GM19023 (cell line): ENCODE data around the gene RAP1A.
"Not testable (repeated sequence)": the region's sequence is repeated elsewhere in the genome, so short reads cannot be mapped to it uniquely, and the experiment has no call there.

ENCODE experiments used
- ATAC-seq: cut with Tn5 transposase; IDR thresholded peaks from one replicate; pipeline ENCODE4 v1.9.1; 2021; ENCODE audit warnings: mild to moderate bottlenecking, moderate library complexity; ENCODE audit not compliant: unreplicated experiment

The RAP1A gene

DNA sequence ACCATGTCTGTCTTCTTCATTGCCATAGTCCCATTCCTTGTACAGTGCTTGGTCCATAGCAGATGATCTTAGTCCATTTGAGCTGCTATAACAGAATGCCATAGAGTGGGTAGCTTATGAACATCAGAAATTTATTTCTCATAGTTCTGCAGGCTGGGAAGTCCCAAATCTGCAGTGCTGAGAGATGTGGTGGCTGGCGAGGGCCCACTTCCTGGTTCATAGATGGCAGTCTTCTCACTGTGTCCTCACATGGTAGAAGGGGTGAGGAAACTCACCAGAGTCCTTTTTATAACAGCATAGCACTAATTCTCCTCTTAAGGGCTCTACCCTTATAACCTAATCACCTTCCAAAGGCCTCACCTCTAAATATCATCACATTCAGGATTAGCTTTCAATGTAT is 23.1 kb upstream of the RAP1A start:
- no peak for ATAC-seq

- no peak for ATAC-seq
Measured at GRCh38 chr1:111597426-111597825, 22.2 kb upstream of the RAP1A start.

DNA sequence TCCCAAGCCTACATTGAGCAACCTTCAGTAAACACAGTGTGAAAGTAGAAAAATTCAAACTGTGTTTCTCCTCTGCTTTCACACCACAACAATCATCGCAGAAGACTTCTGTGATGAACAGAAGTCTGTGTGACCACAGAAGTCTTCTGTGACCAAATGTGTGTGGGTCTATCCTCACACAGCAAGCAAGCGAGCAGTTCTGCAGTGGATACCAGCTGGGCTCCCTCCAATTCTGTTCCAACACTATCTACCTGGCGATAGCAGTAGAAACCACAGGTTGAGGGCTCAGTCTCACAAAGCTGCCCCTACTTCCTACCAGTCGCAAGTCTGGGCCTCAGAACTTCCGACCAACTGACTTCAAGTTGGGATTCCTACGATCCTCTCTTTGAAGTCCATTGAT is 21.0 kb upstream of the RAP1A start:
- no peak for ATAC-seq

DNA sequence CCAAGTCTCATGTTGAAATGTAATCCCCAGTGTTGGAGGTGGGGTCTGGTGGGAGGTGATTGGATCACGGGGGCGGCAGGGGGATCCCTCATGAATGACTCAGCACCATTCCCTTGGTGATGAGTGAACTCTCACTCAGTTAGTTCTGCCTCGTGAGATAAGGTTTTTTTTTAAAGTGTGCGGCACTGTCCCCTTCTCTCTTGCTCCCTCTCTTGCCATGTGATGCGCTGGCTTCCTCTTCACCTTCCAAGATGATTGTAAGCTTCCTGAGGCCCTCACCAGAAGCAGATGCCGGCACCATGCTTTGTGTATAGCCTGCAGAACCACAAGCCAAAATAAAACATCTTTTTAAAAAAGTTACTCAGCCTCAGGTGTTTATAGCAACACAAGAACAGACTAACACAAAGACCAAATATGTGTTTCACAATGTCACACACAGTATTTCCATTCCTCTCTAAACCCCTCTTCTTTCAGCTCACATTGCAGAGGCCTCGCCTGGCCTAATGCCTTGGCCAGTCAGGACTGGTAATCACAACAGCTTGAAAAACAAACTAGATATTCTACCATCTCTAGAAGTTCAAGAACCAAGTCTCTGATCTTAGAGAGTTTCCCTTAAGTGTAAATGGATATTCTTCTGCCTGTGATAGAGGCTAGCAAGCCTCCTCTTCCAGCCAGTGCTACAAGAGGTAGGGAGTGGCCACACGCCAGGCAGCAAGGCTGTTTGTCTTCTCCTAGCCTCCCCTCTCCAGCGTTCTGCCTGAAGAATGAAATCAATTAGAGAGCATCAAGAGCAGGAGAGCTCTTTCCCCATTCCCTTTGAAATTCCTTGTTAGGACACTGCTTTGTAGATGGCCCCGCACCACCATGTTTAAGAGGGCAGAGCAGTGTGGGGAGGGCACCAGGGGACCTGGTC is 19.6 kb upstream of the RAP1A start:
- ATAC-seq, result no peak

DNA sequence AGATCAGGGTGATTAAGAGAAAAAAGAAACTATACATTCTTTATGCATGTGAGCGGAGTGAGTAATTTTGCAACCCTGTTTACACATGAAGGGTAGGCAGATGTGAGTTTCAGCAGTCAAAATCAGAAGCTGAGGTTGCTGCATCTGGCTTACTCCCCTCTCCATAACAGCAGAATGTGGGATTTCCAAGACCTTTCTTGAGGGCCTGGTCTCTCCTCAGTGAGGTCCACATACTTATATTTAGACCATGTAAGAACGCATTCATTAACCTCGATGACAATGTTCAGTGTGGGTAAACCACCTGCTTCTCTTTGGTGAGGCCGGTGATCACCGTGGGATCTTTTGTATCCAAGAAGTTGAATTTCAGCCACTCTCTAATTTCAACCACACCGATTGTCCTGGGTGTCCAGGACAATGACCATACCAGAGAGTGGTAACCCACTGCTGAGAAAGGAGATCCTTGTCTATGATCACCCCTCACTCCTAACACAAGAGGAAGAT is 18.7 kb upstream of the RAP1A start:
- peak; percentile 62 for ATAC-seq

DNA sequence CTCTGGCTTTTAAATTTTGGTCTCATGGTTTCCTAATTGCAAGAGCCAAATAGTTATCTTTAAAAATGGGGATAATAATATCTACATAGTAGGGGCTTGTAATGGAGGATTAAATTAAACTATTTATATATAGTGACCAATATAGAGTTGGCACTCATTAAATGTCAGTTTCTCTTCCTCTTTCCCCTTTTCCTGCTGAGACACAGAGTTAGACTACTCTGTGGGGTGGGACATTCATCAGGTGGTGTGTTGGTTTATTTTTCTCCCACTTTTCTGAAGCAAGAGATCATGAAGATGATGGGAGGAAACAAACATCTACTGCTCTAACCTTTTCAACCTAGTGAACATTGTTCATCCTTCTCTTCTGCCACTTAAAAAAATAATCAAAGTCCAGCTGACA is 17.3 kb upstream of the RAP1A start:
- ATAC-seq, result no peak

GRCh38 chr1:111602974-111603373 is 16.6 kb upstream of the RAP1A start:
- no peak for ATAC-seq

DNA sequence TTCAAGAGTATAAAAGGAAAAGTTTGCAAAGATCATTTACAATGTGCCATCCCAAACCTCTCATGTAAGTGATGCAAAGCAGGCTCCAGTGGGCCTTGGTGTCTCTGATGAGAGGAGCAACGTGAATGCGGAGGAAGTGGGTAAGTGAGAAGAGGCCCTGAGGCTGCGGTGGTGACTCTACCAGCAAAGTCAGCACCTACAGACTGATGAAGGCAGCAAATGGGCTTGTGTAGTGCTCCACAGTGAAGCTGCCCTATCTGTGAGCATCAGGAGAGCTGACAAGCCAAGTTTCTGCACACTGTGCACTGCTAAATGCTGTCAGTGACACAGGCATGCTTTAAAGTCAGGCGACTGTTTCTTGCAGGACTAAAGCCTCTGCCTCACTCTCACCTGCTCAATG is 15.6 kb upstream of the RAP1A start:
- no peak for ATAC-seq

DNA sequence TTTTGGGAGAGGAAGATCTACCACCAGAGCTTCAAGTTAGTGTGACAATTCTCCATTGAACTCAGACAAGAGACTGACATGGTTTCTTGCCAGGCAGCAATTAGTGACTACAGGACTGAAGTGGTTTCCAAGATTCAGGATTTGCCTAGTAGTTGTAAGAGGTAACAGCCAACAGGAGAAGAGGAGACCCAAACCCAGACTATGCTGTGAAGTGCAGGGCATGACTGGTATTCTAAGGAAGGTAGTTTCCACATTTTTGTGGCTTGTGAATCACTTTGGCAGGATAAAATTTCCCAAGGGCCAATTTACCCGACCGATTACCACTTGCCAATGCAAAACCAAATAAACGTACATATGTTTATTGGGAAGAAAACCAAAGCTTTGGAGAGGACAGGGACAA is 14.7 kb upstream of the RAP1A start:
- no peak for ATAC-seq

DNA sequence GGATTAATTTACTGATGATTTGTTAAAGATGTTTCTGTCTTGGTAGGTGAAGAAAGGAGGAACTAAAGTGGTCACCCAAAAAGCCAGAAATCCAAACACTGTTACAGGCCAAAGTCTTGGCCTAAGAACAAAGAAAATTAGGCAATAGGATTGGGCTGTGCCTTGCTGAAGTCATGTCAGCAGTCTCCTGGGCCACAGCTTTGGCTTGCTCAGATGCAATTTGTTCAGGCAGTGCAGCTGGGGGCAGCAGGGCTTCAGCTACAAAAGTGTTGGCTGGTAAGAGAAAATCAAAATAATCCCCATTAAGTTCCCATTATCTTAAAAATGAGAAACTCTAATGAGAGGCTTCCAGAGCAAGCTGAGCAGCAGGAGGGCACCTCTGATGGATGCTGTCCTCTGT is 14.0 kb upstream of the RAP1A start:
- ATAC-seq, result no peak

- not testable (repeated sequence) for ATAC-seq
Measured at GRCh38 chr1:111606457-111607215, 13.0 kb upstream of the RAP1A start.

- ATAC-seq, result not testable (repeated sequence)
Measured at GRCh38 chr1:111608528-111608927, 11.1 kb upstream of the RAP1A start.

- ATAC-seq, result no peak
Measured at GRCh38 chr1:111611986-111612385, 7.6 kb upstream of the RAP1A start.

DNA sequence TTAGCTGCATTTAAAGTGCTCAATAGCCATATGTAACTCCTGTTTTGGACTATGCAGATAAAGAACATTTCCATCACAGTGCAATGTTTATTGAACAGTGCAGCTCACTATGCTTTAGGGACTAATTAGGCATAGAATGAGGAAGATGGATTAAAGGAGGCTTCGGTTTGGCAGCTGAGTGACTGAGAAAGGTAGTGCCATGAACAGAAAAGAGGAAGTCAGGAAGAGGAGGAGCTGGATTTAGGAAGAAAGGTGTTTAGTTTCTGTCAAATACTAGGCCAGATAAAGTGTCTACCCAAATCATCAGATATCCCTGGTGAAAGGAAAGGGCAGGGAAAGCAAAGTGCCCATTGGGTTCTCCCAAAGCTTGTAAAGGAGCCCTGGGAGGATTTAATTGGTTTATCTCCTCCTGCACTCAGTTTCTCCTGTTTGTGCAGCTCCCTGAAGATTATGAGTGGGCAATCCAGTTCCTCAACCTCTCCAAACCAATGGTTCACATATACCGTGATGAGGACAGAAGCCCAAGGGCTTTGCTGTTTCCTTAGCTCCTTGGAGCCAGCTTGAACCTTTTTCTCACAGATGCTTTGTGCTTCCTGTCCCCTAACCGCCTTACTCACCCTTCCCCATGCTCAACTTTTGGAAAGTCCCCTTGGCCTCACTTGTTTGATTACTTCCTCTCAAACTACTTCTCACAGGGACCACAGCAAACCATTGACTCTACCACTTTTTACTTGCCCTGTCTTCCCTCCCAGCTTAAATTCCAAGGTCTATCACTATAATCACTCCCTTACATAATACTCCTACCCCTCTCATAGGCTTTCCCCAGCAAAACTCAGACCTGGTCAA is 3.5 kb upstream of the RAP1A start:
- peak; percentile 46 for ATAC-seq

DNA sequence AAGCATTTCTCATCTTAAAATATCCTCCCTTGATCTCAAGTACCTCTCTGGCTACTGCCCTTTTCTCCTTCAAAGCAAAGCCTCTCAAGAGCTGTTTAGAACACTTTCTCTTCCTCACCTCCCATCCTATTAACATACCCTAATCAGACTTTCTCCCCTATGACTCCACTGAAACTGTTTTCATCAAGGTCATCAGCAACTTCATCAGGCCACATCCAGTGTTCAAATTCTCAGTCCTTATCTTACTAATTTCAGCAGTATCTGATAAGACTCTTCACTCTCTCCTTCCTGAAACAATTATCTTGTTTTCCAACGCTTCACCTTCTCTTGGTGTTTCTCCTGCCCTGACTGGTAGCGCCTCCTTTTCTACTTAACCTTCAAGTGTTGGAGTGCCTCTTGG is 1.5 kb upstream of the RAP1A start:
- no peak for ATAC-seq

GRCh38 chr1:111618961-111619634 is 491 bp upstream of the RAP1A start:
- ATAC-seq, result peak; percentile 11

DNA sequence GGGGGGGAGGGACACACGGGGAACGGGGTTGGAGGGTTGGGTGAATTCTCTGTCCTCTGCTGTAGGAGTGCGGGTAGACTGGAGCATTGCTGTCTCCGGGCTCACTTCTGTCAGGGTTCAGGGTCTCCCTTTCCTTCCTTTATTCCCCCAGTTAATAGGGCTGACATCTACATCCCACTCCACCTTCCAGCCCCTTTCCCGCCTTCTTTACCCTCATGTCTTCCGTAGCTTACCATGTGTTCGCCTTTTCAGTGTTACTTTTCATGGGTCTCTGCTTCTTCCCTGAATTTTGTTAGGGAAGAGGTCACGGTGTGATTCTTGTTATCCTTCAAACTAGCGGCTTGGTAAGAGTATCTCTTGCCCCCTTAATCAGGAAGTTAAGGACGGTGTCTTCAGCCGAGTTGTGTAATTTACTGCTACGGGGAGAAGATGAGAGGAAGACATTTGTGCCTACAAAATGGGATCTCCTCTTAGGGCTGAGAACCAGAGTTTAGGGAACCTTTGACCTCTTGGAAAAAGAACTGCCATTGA is 917 bp downstream of the RAP1A start:
- no peak for ATAC-seq

DNA sequence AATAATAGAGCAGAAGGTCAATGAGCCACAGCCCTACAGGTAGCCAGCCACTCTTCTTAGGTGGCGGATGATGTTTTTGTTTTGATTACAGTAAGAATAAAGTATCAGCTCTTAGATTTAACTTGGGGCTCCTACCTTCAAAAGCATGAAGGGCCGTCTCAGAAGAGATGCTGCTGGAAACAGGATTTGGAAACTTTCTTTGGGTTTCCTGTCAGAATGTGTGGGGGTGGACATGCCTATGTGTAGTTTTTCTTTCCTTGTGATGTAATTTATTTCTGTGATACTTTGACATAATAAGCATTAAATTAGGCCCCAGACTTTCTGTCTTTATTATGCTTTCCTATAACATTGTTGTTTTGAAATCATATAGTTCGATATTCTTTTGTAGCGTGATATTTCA is 1.5 kb downstream of the RAP1A start:
- ATAC-seq, result no peak

DNA sequence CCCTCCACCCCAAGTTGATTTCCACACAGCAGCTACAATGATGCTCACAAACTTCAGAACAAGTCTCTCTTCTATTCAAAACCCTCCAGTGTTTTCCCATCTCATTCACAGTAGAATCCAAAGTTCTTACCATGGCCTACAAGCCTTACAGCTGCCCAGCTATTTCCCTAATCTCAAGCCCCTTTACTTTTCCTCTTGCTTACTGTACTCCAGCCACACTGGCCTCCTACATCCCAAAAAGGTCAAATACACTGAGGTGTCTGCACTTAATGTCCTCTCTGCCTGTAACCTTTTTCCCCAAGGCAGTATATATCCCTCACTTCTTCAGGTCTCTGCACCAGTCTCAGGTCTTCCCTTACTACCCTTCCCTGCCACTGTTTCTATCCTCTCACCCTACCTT is 2.6 kb downstream of the RAP1A start:
- ATAC-seq, result no peak

GRCh38 chr1:111624382-111624781 is 4.8 kb downstream of the RAP1A start:
- ATAC-seq, result no peak
